Loucy (cell line): ENCODE data around the gene NFIX.

ENCODE experiments used
- EZH2phosphoT487 ChIP-seq: fragments of 200-600 bp; IDR thresholded peaks from 2 replicates; pipeline ENCODE4 v1.6.1; 2018; ENCODE audit warnings: antibody characterized with exemption, mild to moderate bottlenecking, moderate library complexity, borderline replicate concordance
- TF ChIP-seq, protein P1 (sequence below): fragments of 200-600 bp; sonication (generic); conservative IDR thresholded peaks from 2 replicates; pipeline ENCODE4 v1.5.1; 2014; ENCODE audit warnings: mild to moderate bottlenecking, antibody characterized with exemption, low read length

DNA sequence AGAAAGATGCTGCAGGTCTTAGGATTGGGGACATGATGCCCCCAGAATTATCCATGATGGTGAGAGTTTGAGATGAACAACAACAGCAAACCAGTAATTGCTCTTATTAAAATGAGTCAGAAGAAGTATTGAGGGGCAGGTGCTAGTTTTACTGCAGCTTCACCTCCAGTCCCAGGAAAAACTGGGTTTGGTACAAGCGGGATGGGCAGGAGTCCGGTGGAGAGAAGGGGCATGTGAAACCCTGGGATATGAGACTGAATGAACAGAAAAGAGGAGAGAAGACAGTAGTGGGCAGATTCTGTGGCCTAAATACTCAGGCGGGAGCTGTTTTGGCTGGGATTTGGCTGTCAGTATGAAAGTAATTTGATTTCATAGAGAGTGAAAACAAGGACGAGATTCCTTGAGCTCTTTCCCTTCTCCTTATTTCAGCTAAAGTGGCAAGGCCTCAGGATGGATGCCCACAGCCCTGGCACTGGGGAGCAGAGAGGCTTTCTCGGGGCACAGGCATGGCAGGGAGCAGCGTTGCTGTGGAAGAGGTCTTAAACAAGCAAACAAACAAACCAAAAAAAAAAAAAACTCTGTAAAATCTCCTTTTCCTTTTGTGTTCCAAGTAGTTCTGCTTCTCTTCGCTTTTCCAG lies 30.7 kb downstream of the NFIX start:
- TF ChIP-seq, protein P1, sequence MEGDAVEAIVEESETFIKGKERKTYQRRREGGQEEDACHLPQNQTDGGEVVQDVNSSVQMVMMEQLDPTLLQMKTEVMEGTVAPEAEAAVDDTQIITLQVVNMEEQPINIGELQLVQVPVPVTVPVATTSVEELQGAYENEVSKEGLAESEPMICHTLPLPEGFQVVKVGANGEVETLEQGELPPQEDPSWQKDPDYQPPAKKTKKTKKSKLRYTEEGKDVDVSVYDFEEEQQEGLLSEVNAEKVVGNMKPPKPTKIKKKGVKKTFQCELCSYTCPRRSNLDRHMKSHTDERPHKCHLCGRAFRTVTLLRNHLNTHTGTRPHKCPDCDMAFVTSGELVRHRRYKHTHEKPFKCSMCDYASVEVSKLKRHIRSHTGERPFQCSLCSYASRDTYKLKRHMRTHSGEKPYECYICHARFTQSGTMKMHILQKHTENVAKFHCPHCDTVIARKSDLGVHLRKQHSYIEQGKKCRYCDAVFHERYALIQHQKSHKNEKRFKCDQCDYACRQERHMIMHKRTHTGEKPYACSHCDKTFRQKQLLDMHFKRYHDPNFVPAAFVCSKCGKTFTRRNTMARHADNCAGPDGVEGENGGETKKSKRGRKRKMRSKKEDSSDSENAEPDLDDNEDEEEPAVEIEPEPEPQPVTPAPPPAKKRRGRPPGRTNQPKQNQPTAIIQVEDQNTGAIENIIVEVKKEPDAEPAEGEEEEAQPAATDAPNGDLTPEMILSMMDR, result no peak
- TF ChIP-seq EZH2phosphoT487, result no peak
